IMR-90 (cell line): ENCODE results near the gene RHOT2. TPM values are rescaled to one million over a fixed set of nuclear protein-coding genes. Genes with fewer than 3 reads are reported as not detected.

Source experiments
- ATAC-seq: fragments of 200-7000 bp; cut with Tn5 transposase; 2 replicates; pipeline ENCODE4 v1.9.1; 2020; ENCODE audit warnings: low read depth, mild to moderate bottlenecking, moderate library complexity
- BruUV-seq: library from RNA; stranded (reverse); fragments of 400-500 nt; replicated peaks from 2 replicates; lab custom pipeline; 2021; lab: Mats Ljungman, UMichigan
- CTCF ChIA-PET: fragments of 300-600 bp; formaldehyde crosslinking; extraction: SDS; loops from one replicate; lab custom pipeline; 2021; ENCODE audit warnings: antibody characterized with exemption; lab: Yijun Ruan, JAX
- POLR2A ChIA-PET: fragments of 300-600 bp; sonication (Branson Sonifier 250); formaldehyde crosslinking; loops from one replicate; lab custom pipeline; 2022; ENCODE audit warnings: antibody characterized with exemption; ENCODE audit not compliant: unreplicated experiment; lab: Charles Lee
- DNase-seq: peaks from one replicate; pipeline ENCODE4 v3.0.0; 2013
- H2AFZ ChIP-seq: replicated peaks from 2 replicates; pipeline ENCODE3; 2013; ENCODE audit warnings: low read length, mild to moderate bottlenecking; ENCODE audit not compliant: poor library complexity
- H2AK5ac ChIP-seq: 2 replicates; pipeline ENCODE4 v1.6.1; 2013; ENCODE audit warnings: low read depth, low read length, inconsistent platforms
- H2AK9ac ChIP-seq: replicated peaks from 2 replicates; pipeline ENCODE3; 2013; ENCODE audit warnings: mild to moderate bottlenecking, low read depth, low read length, moderate library complexity; ENCODE audit not compliant: poor library complexity
- H2BK120ac ChIP-seq: 2 replicates; pipeline ENCODE4 v1.6.1; 2013; ENCODE audit warnings: low read depth, low read length, inconsistent platforms
- H2BK15ac ChIP-seq: 3 replicates; pipeline ENCODE4 v1.6.1; 2013; ENCODE audit warnings: low read depth, low read length, inconsistent platforms
- H2BK20ac ChIP-seq: 2 replicates; pipeline ENCODE4 v1.6.1; 2013; ENCODE audit warnings: low read depth, mild to moderate bottlenecking, inconsistent platforms, low read length, moderate library complexity
- H2BK5ac ChIP-seq: 2 replicates; pipeline ENCODE4 v1.6.1; 2013; ENCODE audit warnings: mild to moderate bottlenecking, low read depth, low read length, inconsistent platforms; ENCODE audit not compliant: poor library complexity, severe bottlenecking
- H3K14ac ChIP-seq: replicated peaks from 2 replicates; pipeline ENCODE4 v1.6.1; 2013; ENCODE audit warnings: low read depth, low read length, inconsistent platforms
- H3K18ac ChIP-seq: 2 replicates; pipeline ENCODE4 v1.6.1; 2013; ENCODE audit warnings: low read depth, low read length, control low read depth
- H3K23ac ChIP-seq: 2 replicates; pipeline ENCODE4 v1.6.1; 2013; ENCODE audit warnings: low read depth, low read length, inconsistent platforms
- H3K27ac ChIP-seq: 2 replicates; pipeline ENCODE4 v1.5.1; 2013; ENCODE audit warnings: mild to moderate bottlenecking, control low read depth, low read length; ENCODE audit not compliant: insufficient read depth
- H3K27me3 ChIP-seq: 2 replicates; pipeline ENCODE4 v1.6.1; 2013; ENCODE audit warnings: low read length; ENCODE audit not compliant: control insufficient read depth, insufficient read depth
- H3K36me3 ChIP-seq: 2 replicates; pipeline ENCODE4 v1.6.1; 2013; ENCODE audit warnings: low read length, mixed read lengths; ENCODE audit not compliant: control insufficient read depth, insufficient read depth
- H3K4ac ChIP-seq: 2 replicates; pipeline ENCODE4 v1.6.1; 2013; ENCODE audit warnings: low read depth, low read length, inconsistent platforms
- H3K4me1 ChIP-seq: 2 replicates; pipeline ENCODE4 v1.6.1; 2013; ENCODE audit warnings: low read length, mixed read lengths; ENCODE audit not compliant: control insufficient read depth, insufficient read depth
- H3K4me2 ChIP-seq: 2 replicates; pipeline ENCODE4 v1.6.1; 2013; ENCODE audit warnings: low read depth, mild to moderate bottlenecking, control low read depth, low read length, moderate library complexity
- H3K4me3 ChIP-seq: 2 replicates; pipeline ENCODE4 v1.5.1; 2013; ENCODE audit warnings: low read depth, mild to moderate bottlenecking, control low read depth, low read length, moderate library complexity; ENCODE audit not compliant: insufficient read depth
- H3K56ac ChIP-seq: 2 replicates; pipeline ENCODE4 v1.6.1; 2013; ENCODE audit warnings: low read length, inconsistent platforms; ENCODE audit not compliant: insufficient read depth; ENCODE audit errors: extremely low read depth
- H3K79me1 ChIP-seq, 2 experiments: 2 replicates each; pipeline ENCODE4 v1.6.1; 2013; ENCODE audit warnings: low read length in 2 of 2, inconsistent platforms in 1 of 2, low read depth in 1 of 2
- H3K9ac ChIP-seq: 2 replicates; pipeline ENCODE4 v1.6.1; 2013; ENCODE audit warnings: low read depth, low read length, control low read depth
- H3K9me1 ChIP-seq: 2 replicates; pipeline ENCODE4 v1.6.1; 2013; ENCODE audit warnings: low read length, inconsistent platforms; ENCODE audit not compliant: insufficient read depth
- H3K9me3 ChIP-seq: 2 replicates; pipeline ENCODE4 v1.6.1; 2013; ENCODE audit warnings: low read length; ENCODE audit not compliant: control insufficient read depth, insufficient read depth
- H4K20me1 ChIP-seq: 2 replicates; pipeline ENCODE4 v1.6.1; 2013; ENCODE audit warnings: low read length, inconsistent platforms; ENCODE audit not compliant: insufficient read depth
- H4K5ac ChIP-seq: 2 replicates; pipeline ENCODE4 v1.6.1; 2013; ENCODE audit warnings: mild to moderate bottlenecking, low read depth, low read length, control low read depth
- H4K8ac ChIP-seq, 2 experiments: 2 replicates each; pipeline ENCODE4 v1.6.1; 2013; ENCODE audit warnings: low read depth in 2 of 2, low read length in 2 of 2, control low read depth in 1 of 2, inconsistent platforms in 1 of 2
- H4K91ac ChIP-seq: 2 replicates; pipeline ENCODE4 v1.6.1; 2013; ENCODE audit warnings: low read depth, low read length, inconsistent platforms; ENCODE audit not compliant: insufficient read depth
- BHLHE40 ChIP-seq: fragments of 150-350 bp; IDR thresholded peaks from 2 replicates; pipeline ENCODE4 v1.6.1; 2016; ENCODE audit warnings: mild to moderate bottlenecking, low read depth, low read length
- CEBPB ChIP-seq: IDR thresholded peaks from 2 replicates; pipeline ENCODE4 v1.6.1; 2012; ENCODE audit warnings: low read depth, low read length, improper control_type of control experiment
- CHD1 ChIP-seq: IDR thresholded peaks from 2 replicates; pipeline ENCODE4 v1.6.1; 2012; ENCODE audit warnings: low read depth, low read length, improper control_type of control experiment
- CTCF ChIP-seq: conservative IDR thresholded peaks from 2 replicates; pipeline ENCODE4 v1.5.1; 2012; ENCODE audit warnings: mild to moderate bottlenecking, low read depth, low read length, improper control_type of control experiment
- ELK1 ChIP-seq: fragments of 150-350 bp; IDR thresholded peaks from 2 replicates; pipeline ENCODE4 v1.6.1; 2016; ENCODE audit warnings: low read depth, mild to moderate bottlenecking, low read length, moderate library complexity, borderline replicate concordance
- MAFK ChIP-seq: IDR thresholded peaks from 2 replicates; pipeline ENCODE4 v1.6.1; 2012; ENCODE audit warnings: low read depth, low read length, improper control_type of control experiment
- MAZ ChIP-seq: IDR thresholded peaks from 2 replicates; pipeline ENCODE4 v1.6.1; 2012; ENCODE audit warnings: low read depth, mild to moderate bottlenecking, low read length, improper control_type of control experiment, moderate library complexity, borderline replicate concordance
- MXI1 ChIP-seq: IDR thresholded peaks from 2 replicates; pipeline ENCODE4 v1.6.1; 2012; ENCODE audit warnings: low read depth, mild to moderate bottlenecking, low read length, moderate library complexity, borderline replicate concordance
- NFE2L2 ChIP-seq: fragments of 150-350 bp; IDR thresholded peaks from 2 replicates; pipeline ENCODE4 v1.6.1; 2016; ENCODE audit warnings: low read depth, mild to moderate bottlenecking, low read length
- RAD21 ChIP-seq: IDR thresholded peaks from 2 replicates; pipeline ENCODE4 v1.6.1; 2012; ENCODE audit warnings: low read length, improper control_type of control experiment
- RFX5 ChIP-seq: IDR thresholded peaks from 2 replicates; pipeline ENCODE4 v1.8.0; 2012; ENCODE audit warnings: low read depth, mild to moderate bottlenecking, low read length, moderate library complexity
- WGBS, 2 experiments: methylation state at CpG; one replicate each; pipeline versions ENCODE4 v1.1.5 to v1.1.7; 2013; ENCODE audit warnings: missing lambda C conversion rate in 2 of 2; ENCODE audit not compliant: insufficient read length in 1 of 2; ENCODE audit errors: extremely low coverage in 2 of 2; 5-methylcytosine and 5-hydroxymethylcytosine counted together
- dilution Hi-C: fragments of 300-500 bp; cut with HindIII; formaldehyde crosslinking; loops from one replicate; pipeline ENCODE4 v1.14.3; 2018; ENCODE audit warnings: low sequenced_read_pairs; ENCODE audit not compliant: unreplicated experiment
- in situ Hi-C: fragments of 300-500 bp; cut with MboI; formaldehyde crosslinking; loops from 3 replicates; pipeline ENCODE4 v1.14.3; 2019; ENCODE audit warnings: low sequenced_read_pairs, inconsistent platforms, mixed read lengths
- intact Hi-C: fragments of 100-400 bp; cut with micrococcal nuclease; formaldehyde crosslinking; loops from 2 replicates; pipeline ENCODE4 v1.10.0; 2022
- polyA plus RNA-seq, 3 experiments: library from polyadenylated mRNA; depleted of rRNA; stranded (reverse); fragments of >200 nt; gene quantifications; 2 replicates each; pipeline ENCODE4 v1.2.3, GENCODE V29; 2012; ENCODE audit warnings: low replicate concordance in 1 of 3
- total RNA-seq: library from RNA; depleted of rRNA; stranded (reverse); fragments of >200 nt; gene quantifications from 2 replicates; pipeline ENCODE4 v1.2.3, GENCODE V29; 2012
- TF ChIP-seq, protein P1 (sequence below): fragments of 150-350 bp; IDR thresholded peaks from 2 replicates; pipeline ENCODE4 v1.6.1; 2017; ENCODE audit warnings: mild to moderate bottlenecking, antibody characterized with exemption, low read length, low read depth

Gene RHOT2
- total and polyA plus RNA-seq, 2 of the 4 experiments (the other 2 are of a cell fraction), result 20.3 to 181 TPM

DNA sequence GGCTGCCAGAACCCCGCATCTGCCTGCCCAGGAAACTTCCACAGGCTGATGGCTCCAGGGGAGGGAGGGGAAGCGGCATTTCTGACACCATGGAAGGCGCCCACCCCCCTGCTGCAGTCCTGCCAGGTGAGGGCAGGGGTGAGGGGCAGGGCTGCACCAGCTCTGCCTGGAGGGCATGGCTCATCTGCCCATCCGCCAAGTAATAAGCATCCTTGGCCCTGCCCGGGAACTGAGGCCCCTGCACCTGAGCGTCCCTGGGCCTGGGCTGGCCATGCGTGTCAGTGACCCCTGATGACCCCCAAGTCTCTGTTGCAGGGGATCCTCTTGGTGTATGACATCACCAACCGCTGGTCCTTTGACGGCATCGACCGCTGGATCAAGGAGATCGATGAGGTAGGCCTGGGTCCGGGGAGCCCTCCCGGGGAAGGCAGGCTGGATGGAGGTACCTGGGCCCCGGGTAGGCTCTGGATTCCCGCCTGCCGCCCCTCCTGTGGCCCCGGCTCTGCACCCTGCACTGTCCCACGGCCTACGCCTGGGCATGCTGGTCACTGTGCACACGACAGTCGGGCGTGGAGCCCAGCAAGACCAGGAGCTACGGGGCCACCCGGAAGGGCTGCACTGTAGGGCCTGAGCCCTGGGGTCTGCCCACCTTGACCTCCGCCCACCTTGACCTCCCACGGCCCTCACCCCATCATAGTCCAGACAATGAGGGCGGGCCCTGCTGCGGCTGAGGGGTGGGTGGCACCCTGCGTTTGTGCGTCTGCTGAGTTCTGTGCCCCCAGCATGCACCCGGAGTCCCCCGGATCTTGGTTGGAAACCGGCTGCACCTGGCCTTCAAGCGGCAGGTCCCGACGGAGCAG lies 42.6 kb upstream of the RHOT2 start:
- no peak overlapping the region; the same call in 1 of the 2 replicates for H4K91ac ChIP-seq
- intact Hi-C loops (no loop called here), in situ Hi-C loops (no loop called here), dilution Hi-C loops (no loop called here)
- no peak overlapping the region for H3K4me2 ChIP-seq
- no peaks in the 10 kb centered on the region for H3K27me3 ChIP-seq
- H4K5ac ChIP-seq, result no peak overlapping the region
- POLR2A ChIA-PET, result no interaction called here
- H2BK20ac ChIP-seq, result no peak overlapping the region
- ATAC-seq (no peak), DNase-seq (no peak)
- CTCF ChIA-PET, result interaction anchor here (0.5 kb wide), 1 partner anchor 25 kb away, joined by 3 read pairs; no protein-coding TSS in a partner anchor
- H4K8ac ChIP-seq, result no peak overlapping the region
- peak overlapping the region; percentile 89 for H2BK5ac ChIP-seq
- no peak overlapping the region for H3K18ac ChIP-seq
- H4K20me1 ChIP-seq, result 0 out of 2 replicates have a peak, but pooled peaks cover 8% of the 10 kb centered on the region
- no peak overlapping the region for H2BK120ac ChIP-seq
- peaks cover 19% of the 10 kb centered on the region for H3K4me1 ChIP-seq
- H3K9ac ChIP-seq, result no peak overlapping the region
- H3K27ac ChIP-seq, result no peak overlapping the region
- BruUV-seq, result no TSS peak
- peaks cover 4% of the 10 kb centered on the region; the same call in 1 of the 2 replicates for H3K9me1 ChIP-seq
- H3K56ac ChIP-seq, result no peak overlapping the region
- peak overlapping the region; percentile 49 for H2AFZ ChIP-seq
- no peak overlapping the region for H3K23ac ChIP-seq
- H2BK15ac ChIP-seq, result no peak overlapping the region; the same call in 2 of the 3 replicates
- peak overlapping the region; percentile 90 for H2AK5ac ChIP-seq
- 97% methylated on average over 25 of the region's 37 CpGs; no CpG with 5 or more reads in 1 of the 2 experiments for WGBS, 2 experiments
- H2AK9ac ChIP-seq, result peak overlapping the region; percentile 53
- H3K9me3 ChIP-seq, result no peaks in the 10 kb centered on the region
- H3K36me3 ChIP-seq, result peaks cover 7% of the 10 kb centered on the region; the same call in 1 of the 2 replicates
- H3K4ac ChIP-seq, result peak overlapping the region; percentile 68; the same call in 1 of the 2 replicates
- no peak overlapping the region for H3K14ac ChIP-seq
- peaks cover 9 to 53% of the 10 kb centered on the region in 2 experiments; a peak in 2 of 4 replicates for H3K79me1 ChIP-seq
- no peak overlapping the region for H3K4me3 ChIP-seq
- TF ChIP-seq ELK1 (no peak), RAD21 (no peak), CEBPB (no peak), CTCF (no peak), NFE2L2 (no peak), RFX5 (no peak), BHLHE40 (no peak), CHD1 (no peak), MAFK (no peak), MAZ (no peak), MXI1 (no peak)
- TF ChIP-seq, protein P1, sequence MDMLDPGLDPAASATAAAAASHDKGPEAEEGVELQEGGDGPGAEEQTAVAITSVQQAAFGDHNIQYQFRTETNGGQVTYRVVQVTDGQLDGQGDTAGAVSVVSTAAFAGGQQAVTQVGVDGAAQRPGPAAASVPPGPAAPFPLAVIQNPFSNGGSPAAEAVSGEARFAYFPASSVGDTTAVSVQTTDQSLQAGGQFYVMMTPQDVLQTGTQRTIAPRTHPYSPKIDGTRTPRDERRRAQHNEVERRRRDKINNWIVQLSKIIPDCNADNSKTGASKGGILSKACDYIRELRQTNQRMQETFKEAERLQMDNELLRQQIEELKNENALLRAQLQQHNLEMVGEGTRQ, result no peak
